CD4-positive, alpha-beta T cell treated with Interleukin-12 subunit alpha and Interleukin-12 subunit beta, for 1 hour (primary cell): ENCODE measurements around the gene ARHGAP9.

Source experiments
- DNase-seq: peaks from one replicate; pipeline ENCODE4 v3.0.0-alpha.2; 2020

Gene ARHGAP9

GRCh38 chr12:57491393-57492280, 12.0 kb upstream of the ARHGAP9 start:
- no peak for DNase-seq

GRCh38 chr12:57490126-57490525, 10.5 kb upstream of the ARHGAP9 start:
- DNase-seq, result no peak

- no peak for DNase-seq
Measured at GRCh38 chr12:57489157-57489641, 9.5 kb upstream of the ARHGAP9 start.

GRCh38 chr12:57488402-57489156, 8.9 kb upstream of the ARHGAP9 start:
- DNase-seq, result no peak

- DNase-seq, result peak; percentile 95
Measured at GRCh38 chr12:57487597-57488401, 8.1 kb upstream of the ARHGAP9 start, which contains the start of gene MARS1. Gene MARS1 (plus strand): TSS chr12:57488068. CDS start chr12:57488091, 23 bp downstream.

- no peak for DNase-seq
Measured at GRCh38 chr12:57487055-57487596, 7.5 kb upstream of the ARHGAP9 start.

GRCh38 chr12:57485695-57486094, 6.0 kb upstream of the ARHGAP9 start:
- no peak for DNase-seq

GRCh38 chr12:57483466-57483865, 3.8 kb upstream of the ARHGAP9 start:
- DNase-seq, result no peak

GRCh38 chr12:57481671-57482070, 2.0 kb upstream of the ARHGAP9 start:
- DNase-seq, result no peak

GRCh38 chr12:57479043-57479375, 657 bp downstream of the ARHGAP9 start:
- no peak for DNase-seq

- DNase-seq, result peak; percentile 80
Measured at GRCh38 chr12:57477710-57478681, 1.7 kb downstream of the ARHGAP9 start.

GRCh38 chr12:57476993-57477709, 2.5 kb downstream of the ARHGAP9 start:
- DNase-seq, result peak; percentile 43

- peak; percentile 81 for DNase-seq
Measured at GRCh38 chr12:57476162-57476992, 3.3 kb downstream of the ARHGAP9 start.

GRCh38 chr12:57475271-57476161, 4.2 kb downstream of the ARHGAP9 start:
- no peak for DNase-seq

- no peak for DNase-seq
Measured at GRCh38 chr12:57474862-57475261, 4.8 kb downstream of the ARHGAP9 start.

GRCh38 chr12:57474430-57474829, 5.2 kb downstream of the ARHGAP9 start:
- DNase-seq, result no peak

- no peak for DNase-seq
Measured at GRCh38 chr12:57473886-57474285, 5.8 kb downstream of the ARHGAP9 start.

GRCh38 chr12:57473392-57473791, 6.3 kb downstream of the ARHGAP9 start:
- DNase-seq, result no peak

- DNase-seq, result no peak
Measured at GRCh38 chr12:57472391-57472790, 7.3 kb downstream of the ARHGAP9 start.
